Lower lobe of right lung (tissue), 2 donors: ENCODE results near the gene JAZF1. TPM values are rescaled to one million over a fixed set of nuclear protein-coding genes. Genes with fewer than 3 reads are reported as not detected.

Experiments used
- ATAC-seq, 2 donors: fragments of 200-7000 bp; cut with Tn5 transposase; one replicate each; pipeline ENCODE4 v1.9.1; 2020 to 2022; ENCODE audit warnings: mild to moderate bottlenecking in 2 of 2, moderate library complexity in 2 of 2
- DNase-seq: peaks from one replicate; pipeline ENCODE4 v3.0.0-alpha.2; 2020
- H3K27ac ChIP-seq: fragments of 200-600 bp; one replicate; pipeline ENCODE4 v1.8.0; 2022
- H3K27me3 ChIP-seq: fragments of 200-600 bp; one replicate; pipeline ENCODE4 v1.8.0; 2022; ENCODE audit warnings: low read depth
- H3K36me3 ChIP-seq: fragments of 200-600 bp; one replicate; pipeline ENCODE4 v1.8.0; 2022; ENCODE audit warnings: mild to moderate bottlenecking
- H3K4me1 ChIP-seq: fragments of 200-600 bp; one replicate; pipeline ENCODE4 v1.8.0; 2022
- H3K4me3 ChIP-seq: fragments of 200-600 bp; one replicate; pipeline ENCODE4 v1.8.0; 2022; ENCODE audit warnings: mild to moderate bottlenecking
- H3K9me3 ChIP-seq: fragments of 200-600 bp; one replicate; pipeline ENCODE4 v1.8.0; 2022
- intact Hi-C: fragments of 100-400 bp; cut with DNase I; formaldehyde crosslinking; loops from one replicate; pipeline ENCODE4 v1.11.0; 2022
- total RNA-seq: library from RNA; stranded (reverse); fragmentation: NEBNext Ultra II Directional; extraction: Animal tissue kit (Norgen Biotek cat#: 25700); gene quantifications from one replicate; pipeline ENCODE4 v1.2.1, GENCODE V29; 2021
- TF ChIP-seq, protein P1 (sequence below): fragments of 200-600 bp; IDR thresholded peaks from one replicate; pipeline ENCODE4 v1.8.0; 2022; ENCODE audit warnings: antibody characterized with exemption, mild to moderate bottlenecking
- donor health status: DM: no; HTN: yes; CAD: no; lungs with severe emphysema.

JAZF1 gene
- total RNA-seq, 1 donor from 2014 or later, result 19.4 TPM

- Histone ChIP-seq H3K27ac (no peak overlapping the region), H3K4me3 (no peak overlapping the region), H3K36me3 (no peaks in the 10 kb centered on the region), H3K9me3 (no peaks in the 10 kb centered on the region), H3K4me1 (no peaks in the 10 kb centered on the region), H3K27me3 (no peaks in the 10 kb centered on the region)
- intact Hi-C loops, result no loop called here
- ATAC-seq (no peak), DNase-seq (no peak)
- TF ChIP-seq, protein P1, sequence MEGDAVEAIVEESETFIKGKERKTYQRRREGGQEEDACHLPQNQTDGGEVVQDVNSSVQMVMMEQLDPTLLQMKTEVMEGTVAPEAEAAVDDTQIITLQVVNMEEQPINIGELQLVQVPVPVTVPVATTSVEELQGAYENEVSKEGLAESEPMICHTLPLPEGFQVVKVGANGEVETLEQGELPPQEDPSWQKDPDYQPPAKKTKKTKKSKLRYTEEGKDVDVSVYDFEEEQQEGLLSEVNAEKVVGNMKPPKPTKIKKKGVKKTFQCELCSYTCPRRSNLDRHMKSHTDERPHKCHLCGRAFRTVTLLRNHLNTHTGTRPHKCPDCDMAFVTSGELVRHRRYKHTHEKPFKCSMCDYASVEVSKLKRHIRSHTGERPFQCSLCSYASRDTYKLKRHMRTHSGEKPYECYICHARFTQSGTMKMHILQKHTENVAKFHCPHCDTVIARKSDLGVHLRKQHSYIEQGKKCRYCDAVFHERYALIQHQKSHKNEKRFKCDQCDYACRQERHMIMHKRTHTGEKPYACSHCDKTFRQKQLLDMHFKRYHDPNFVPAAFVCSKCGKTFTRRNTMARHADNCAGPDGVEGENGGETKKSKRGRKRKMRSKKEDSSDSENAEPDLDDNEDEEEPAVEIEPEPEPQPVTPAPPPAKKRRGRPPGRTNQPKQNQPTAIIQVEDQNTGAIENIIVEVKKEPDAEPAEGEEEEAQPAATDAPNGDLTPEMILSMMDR, result no peak
Measured at GRCh38 chr7:28107960-28108359, 72.6 kb downstream of the JAZF1 start.

DNA sequence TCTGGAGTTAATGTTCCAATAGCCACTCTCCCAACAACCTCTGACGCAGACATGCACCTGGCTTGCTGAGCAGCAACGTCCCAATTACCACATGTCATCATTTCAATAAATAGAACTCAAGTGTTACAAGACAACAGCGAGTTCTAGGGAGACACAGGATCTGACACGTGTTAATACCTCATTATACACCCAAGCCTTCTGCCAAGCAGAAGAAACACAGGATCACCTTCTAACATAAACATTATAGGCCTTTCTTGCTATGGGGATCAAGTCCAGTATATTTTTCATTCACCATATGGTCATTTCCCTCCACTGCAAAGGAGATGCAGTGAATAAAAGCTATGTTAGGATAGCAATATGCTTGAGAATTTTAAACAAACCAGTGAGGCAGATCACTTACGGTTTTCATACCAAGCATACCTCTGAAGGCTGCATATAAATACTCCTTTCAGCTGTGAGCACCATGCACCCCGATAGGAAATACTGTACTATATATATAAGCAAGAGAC, 74.2 kb downstream of the JAZF1 start:
- Histone ChIP-seq H3K27me3 (no peaks in the 10 kb centered on the region), H3K9me3 (no peaks in the 10 kb centered on the region), H3K4me1 (no peaks in the 10 kb centered on the region), H3K4me3 (no peak overlapping the region), H3K27ac (no peak overlapping the region), H3K36me3 (no peaks in the 10 kb centered on the region)
- no peak for ATAC-seq
- TF ChIP-seq, protein P1, result no peak
- DNase-seq, result no peak
- intact Hi-C loops, result no loop called here

GRCh38 chr7:28105234-28105633, 75.4 kb downstream of the JAZF1 start:
- H3K4me1 ChIP-seq, result no peaks in the 10 kb centered on the region
- intact Hi-C loops, result no loop called here
- no peaks in the 10 kb centered on the region for H3K9me3 ChIP-seq
- H3K4me3 ChIP-seq, result no peak overlapping the region
- TF ChIP-seq, protein P1, result no peak
- no peak overlapping the region for H3K27ac ChIP-seq
- H3K27me3 ChIP-seq, result no peaks in the 10 kb centered on the region
- DNase-seq (no peak), ATAC-seq (no peak)
- no peaks in the 10 kb centered on the region for H3K36me3 ChIP-seq

- DNase-seq (no peak), ATAC-seq (no peak)
- Histone ChIP-seq H3K27me3 (no peaks in the 10 kb centered on the region), H3K4me1 (no peaks in the 10 kb centered on the region), H3K9me3 (no peaks in the 10 kb centered on the region), H3K4me3 (no peak overlapping the region), H3K36me3 (no peaks in the 10 kb centered on the region), H3K27ac (no peak overlapping the region)
- TF ChIP-seq, protein P1, result no peak
- intact Hi-C loops, result no loop called here
Measured at GRCh38 chr7:28104811-28105210, 75.8 kb downstream of the JAZF1 start.

GRCh38 chr7:28104041-28104541, 76.5 kb downstream of the JAZF1 start:
- peak; percentile 42 to 47 for ATAC-seq
- no peaks in the 10 kb centered on the region for H3K4me1 ChIP-seq
- H3K4me3 ChIP-seq, result no peak overlapping the region
- H3K36me3 ChIP-seq, result no peaks in the 10 kb centered on the region
- intact Hi-C loops, result no loop called here
- TF ChIP-seq, protein P1, result no peak
- peak; percentile 46 for DNase-seq
- no peaks in the 10 kb centered on the region for H3K9me3 ChIP-seq
- no peak overlapping the region for H3K27ac ChIP-seq
- no peaks in the 10 kb centered on the region for H3K27me3 ChIP-seq
